ENCODE measurements around the gene SMLR1. TPM values are rescaled to one million over a fixed set of nuclear protein-coding genes. Genes with fewer than 3 reads are reported as not detected.

Gene SMLR1
- total RNA-seq, 1 experiment from 2014 or later = not detected

GRCh38 chr6:130858054-130858453 is 30.8 kb downstream of the SMLR1 start:
- DNase-seq (no peak), ATAC-seq (no peak)
- Histone ChIP-seq H4K20me1 (ENCODE audit: low read length) (no peaks in the 10 kb centered on the region), H3K79me2 (ENCODE audit: low read length) (no peaks in the 10 kb centered on the region), H3K4me2 (ENCODE audit: low read length) (no peak overlapping the region), H3K36me3 (ENCODE audit: low read depth, low read length) (no peaks in the 10 kb centered on the region), H2AFZ (ENCODE audit: low read length) (no peak overlapping the region), H3K4me1 (ENCODE audit: insufficient read depth, low read length) (no peaks in the 10 kb centered on the region), H3F3A (ENCODE audit: low read length, unreplicated experiment) (no peaks in the 10 kb centered on the region), H3K27ac (ENCODE audit: low read length) (no peak overlapping the region), H3K4me3 (ENCODE audit: low read length) (no peak overlapping the region), H3K27me3 (ENCODE audit: low read length) (no peaks in the 10 kb centered on the region), H3K9ac (ENCODE audit: low read length) (no peak overlapping the region), H3K9me2 (replicated peaks; ENCODE audit: low read length) (no peaks in the 10 kb centered on the region), H3K9me3 (ENCODE audit: low read length) (no peaks in the 10 kb centered on the region)
- ChIA-PET POLR2A (ENCODE audit: unreplicated experiment) (no interaction called here), CTCF (no interaction called here)
- intact Hi-C loops (cut with micrococcal nuclease) = no loop called here
- no TSS peak for BruUV-seq (replicated peaks)
- TF ChIP-seq EZH2 (IDR thresholded peaks at IDR 0.05; ENCODE audit: low read length, unreplicated experiment) (no peak), EZH2phosphoT487 (IDR thresholded peaks at IDR 0.05; ENCODE audit: borderline replicate concordance, low read length) (no peak), CTCF (conservative IDR thresholded peaks at IDR 0.05; ENCODE audit: low read depth, low read length) (no peak)

GRCh38 chr6:130858498-130859160 is 31.4 kb downstream of the SMLR1 start:
- CTCF ChIA-PET = no interaction called here
- no peak overlapping the region for H3K9ac ChIP-seq (ENCODE audit: low read length)
- H3K9me3 ChIP-seq (ENCODE audit: low read length) = no peaks in the 10 kb centered on the region
- no peaks in the 10 kb centered on the region for H3K36me3 ChIP-seq (ENCODE audit: low read depth, low read length)
- POLR2A ChIA-PET (ENCODE audit: unreplicated experiment) = no interaction called here
- no peak for ATAC-seq
- TF ChIP-seq CTCF (conservative IDR thresholded peaks at IDR 0.05; ENCODE audit: low read depth, low read length) (no peak), EZH2phosphoT487 (IDR thresholded peaks at IDR 0.05; ENCODE audit: borderline replicate concordance, low read length) (no peak), EZH2 (IDR thresholded peaks at IDR 0.05; ENCODE audit: low read length, unreplicated experiment) (no peak)
- H4K20me1 ChIP-seq (ENCODE audit: low read length) = no peaks in the 10 kb centered on the region
- H3K4me2 ChIP-seq (ENCODE audit: low read length) = no peak overlapping the region
- no peaks in the 10 kb centered on the region for H3F3A ChIP-seq (ENCODE audit: low read length, unreplicated experiment)
- H3K27me3 ChIP-seq (ENCODE audit: low read length) = no peaks in the 10 kb centered on the region
- H3K4me1 ChIP-seq (ENCODE audit: insufficient read depth, low read length) = no peaks in the 10 kb centered on the region
- no TSS peak for BruUV-seq (replicated peaks)
- DNase-seq = no peak
- H3K79me2 ChIP-seq (ENCODE audit: low read length) = no peaks in the 10 kb centered on the region
- H3K4me3 ChIP-seq (ENCODE audit: low read length) = no peak overlapping the region
- no peak overlapping the region for H3K27ac ChIP-seq (ENCODE audit: low read length)
- no peaks in the 10 kb centered on the region for H3K9me2 ChIP-seq (replicated peaks; ENCODE audit: low read length)
- H2AFZ ChIP-seq (ENCODE audit: low read length) = no peak overlapping the region
- intact Hi-C loops (cut with micrococcal nuclease) = no loop called here

- H3K9ac ChIP-seq (ENCODE audit: low read length) = no peak overlapping the region
- H3F3A ChIP-seq (ENCODE audit: low read length, unreplicated experiment) = no peaks in the 10 kb centered on the region
- no peaks in the 10 kb centered on the region for H3K36me3 ChIP-seq (ENCODE audit: low read depth, low read length)
- intact Hi-C loops (cut with micrococcal nuclease) = no loop called here
- no peak for TF ChIP-seq CTCF (conservative IDR thresholded peaks at IDR 0.05; ENCODE audit: low read depth, low read length)
- no peak for TF ChIP-seq EZH2phosphoT487 (IDR thresholded peaks at IDR 0.05; ENCODE audit: borderline replicate concordance, low read length)
- no peak for TF ChIP-seq EZH2 (IDR thresholded peaks at IDR 0.05; ENCODE audit: low read length, unreplicated experiment)
- no peaks in the 10 kb centered on the region for H3K9me2 ChIP-seq (replicated peaks; ENCODE audit: low read length)
- BruUV-seq (replicated peaks) = no TSS peak
- H3K27me3 ChIP-seq (ENCODE audit: low read length) = no peaks in the 10 kb centered on the region
- no peak overlapping the region for H2AFZ ChIP-seq (ENCODE audit: low read length)
- CTCF ChIA-PET = no interaction called here
- H3K4me2 ChIP-seq (ENCODE audit: low read length) = no peak overlapping the region
- POLR2A ChIA-PET (ENCODE audit: unreplicated experiment) = no interaction called here
- no peaks in the 10 kb centered on the region for H3K9me3 ChIP-seq (ENCODE audit: low read length)
- H3K79me2 ChIP-seq (ENCODE audit: low read length) = no peaks in the 10 kb centered on the region
- DNase-seq (no peak), ATAC-seq (no peak)
- H3K4me3 ChIP-seq (ENCODE audit: low read length) = no peak overlapping the region
- no peaks in the 10 kb centered on the region for H4K20me1 ChIP-seq (ENCODE audit: low read length)
- H3K27ac ChIP-seq (ENCODE audit: low read length) = no peak overlapping the region
- no peaks in the 10 kb centered on the region for H3K4me1 ChIP-seq (ENCODE audit: insufficient read depth, low read length)
Observed at GRCh38 chr6:130859161-130859867, 32.1 kb downstream of the SMLR1 start.

Measured in PC-3 (cell line).